GM23248 (cell line): Measurements from ENCODE around the gene CACNA1D.

Source experiments
- EZH2 ChIP-seq: fragments of 200-600 bp; sonication (generic); IDR thresholded peaks from 2 replicates; pipeline ENCODE4 v1.6.1; 2018; ENCODE audit warnings: antibody characterized with exemption, mild to moderate bottlenecking; ENCODE audit not compliant: insufficient read depth, poor library complexity, severe bottlenecking
- EZH2phosphoT487 ChIP-seq: fragments of 200-600 bp; sonication (generic); IDR thresholded peaks from 2 replicates; pipeline ENCODE4 v1.6.1; 2018; ENCODE audit warnings: antibody characterized with exemption, moderate library complexity, mild to moderate bottlenecking, low read depth; ENCODE audit not compliant: insufficient read depth

DNA sequence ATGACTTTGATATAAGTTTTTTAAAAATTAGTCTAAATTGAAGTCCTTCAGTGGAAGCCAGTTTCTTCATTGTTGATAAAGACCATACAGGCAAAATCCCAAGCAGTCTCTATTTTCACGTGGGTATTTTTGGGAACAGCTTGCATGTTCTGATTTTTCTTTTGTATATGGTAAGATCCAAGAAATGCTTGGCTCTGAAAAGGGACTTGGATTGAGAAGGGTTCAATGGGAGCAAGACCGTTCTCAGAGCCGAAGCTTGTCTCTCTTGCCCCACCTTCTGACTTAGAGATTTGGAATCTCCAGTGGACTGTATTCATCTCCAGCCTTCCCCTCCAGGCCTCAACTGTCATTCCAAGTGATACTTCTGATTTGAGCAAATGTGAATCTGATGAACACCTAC, 176.3 kb downstream of the CACNA1D start:
- TF ChIP-seq EZH2phosphoT487 (no peak), EZH2 (no peak)
